ENCODE measurements around the gene PRPH2. TPM values are rescaled to one million over a fixed set of nuclear protein-coding genes. Genes with fewer than 3 reads are reported as not detected.

Gene PRPH2
- polyA plus RNA-seq, 1 donor from 2014 or later = not detected

GRCh38 chr6:42664718-42665117 lies 57.7 kb downstream of the PRPH2 start:
- no peaks in the 10 kb centered on the region for H4K20me1 ChIP-seq (ENCODE audit: insufficient read depth)
- H3K27me3 ChIP-seq (ENCODE audit: insufficient read depth, low read depth, low read length) = no peaks in the 10 kb centered on the region
- H3K9me2 ChIP-seq (ENCODE audit: insufficient read depth, low read length) = no peaks in the 10 kb centered on the region
- TF ChIP-seq EZH2 (IDR thresholded peaks at IDR 0.05; ENCODE audit: borderline replicate concordance, insufficient read depth, low read length, poor library complexity, severe bottlenecking) (no peak), CTCF (IDR thresholded peaks at IDR 0.05; ENCODE audit: poor library complexity, severe bottlenecking) (no peak)
- no peaks in the 10 kb centered on the region for H3F3A ChIP-seq (ENCODE audit: insufficient read depth, low read length, poor library complexity, severe bottlenecking)
- H3K79me2 ChIP-seq (replicated peaks; ENCODE audit: insufficient read depth, low read length) = no peaks in the 10 kb centered on the region
- no peak overlapping the region for H3K9ac ChIP-seq (ENCODE audit: low read length)
- no peak overlapping the region for H3K4me3 ChIP-seq (ENCODE audit: low read length)
- H2AFZ ChIP-seq (ENCODE audit: low read depth, low read length) = no peak overlapping the region
- no peak overlapping the region for H3K27ac ChIP-seq (ENCODE audit: low read length)
- peaks cover 9% of the 10 kb centered on the region for H3K36me3 ChIP-seq (ENCODE audit: insufficient read depth, low read length)
- no peak overlapping the region for H3K4me2 ChIP-seq (ENCODE audit: low read length)
- H3K9me3 ChIP-seq (ENCODE audit: low read length) = no peaks in the 10 kb centered on the region

- Histone ChIP-seq H3K4me3 (ENCODE audit: low read length) (no peak overlapping the region), H2AFZ (ENCODE audit: low read depth, low read length) (no peak overlapping the region), H3K9me2 (ENCODE audit: insufficient read depth, low read length) (no peaks in the 10 kb centered on the region), H3F3A (ENCODE audit: insufficient read depth, low read length, poor library complexity, severe bottlenecking) (no peaks in the 10 kb centered on the region), H4K20me1 (ENCODE audit: insufficient read depth) (no peaks in the 10 kb centered on the region), H3K79me2 (replicated peaks; ENCODE audit: insufficient read depth, low read length) (no peaks in the 10 kb centered on the region), H3K9me3 (ENCODE audit: low read length) (no peaks in the 10 kb centered on the region), H3K4me2 (ENCODE audit: low read length) (no peak overlapping the region), H3K9ac (ENCODE audit: low read length) (no peak overlapping the region), H3K27ac (ENCODE audit: low read length) (no peak overlapping the region), H3K27me3 (ENCODE audit: insufficient read depth, low read depth, low read length) (no peaks in the 10 kb centered on the region), H3K36me3 (ENCODE audit: insufficient read depth, low read length) (peaks cover 19% of the 10 kb centered on the region)
- no peak for TF ChIP-seq MXI1 (conservative IDR thresholded peaks at IDR 0.05; ENCODE audit: poor library complexity, severe bottlenecking)
- no peak for TF ChIP-seq EZH2 (IDR thresholded peaks at IDR 0.05; ENCODE audit: borderline replicate concordance, insufficient read depth, low read length, poor library complexity, severe bottlenecking)
- TF ChIP-seq SMC3 (conservative IDR thresholded peaks at IDR 0.05; ENCODE audit: poor library complexity) = peak; percentile 95
- TF ChIP-seq TAF1 (IDR thresholded peaks at IDR 0.05; ENCODE audit: low read depth) = no peak
- TF ChIP-seq CTCF (IDR thresholded peaks at IDR 0.05; ENCODE audit: poor library complexity, severe bottlenecking) = peak; percentile 92
- TF ChIP-seq POLR2AphosphoS5 (IDR thresholded peaks at IDR 0.05) = no peak
- peak; percentile 96 for TF ChIP-seq RAD21 (conservative IDR thresholded peaks at IDR 0.05)
Measured at GRCh38 chr6:42661540-42662153, 60.8 kb downstream of the PRPH2 start.

- Histone ChIP-seq H3K9ac (ENCODE audit: low read length) (no peak overlapping the region), H3K4me3 (ENCODE audit: low read length) (no peak overlapping the region), H3F3A (ENCODE audit: insufficient read depth, low read length, poor library complexity, severe bottlenecking) (no peaks in the 10 kb centered on the region), H3K27ac (ENCODE audit: low read length) (no peak overlapping the region), H3K4me2 (ENCODE audit: low read length) (no peak overlapping the region), H3K9me2 (ENCODE audit: insufficient read depth, low read length) (no peaks in the 10 kb centered on the region), H2AFZ (ENCODE audit: low read depth, low read length) (no peak overlapping the region), H3K27me3 (ENCODE audit: insufficient read depth, low read depth, low read length) (no peaks in the 10 kb centered on the region), H3K79me2 (replicated peaks; ENCODE audit: insufficient read depth, low read length) (no peaks in the 10 kb centered on the region), H3K36me3 (ENCODE audit: insufficient read depth, low read length) (peaks cover 10% of the 10 kb centered on the region), H3K9me3 (ENCODE audit: low read length) (no peaks in the 10 kb centered on the region), H4K20me1 (ENCODE audit: insufficient read depth) (no peaks in the 10 kb centered on the region)
- TF ChIP-seq MXI1 (conservative IDR thresholded peaks at IDR 0.05; ENCODE audit: poor library complexity, severe bottlenecking) = no peak
- no peak for TF ChIP-seq POLR2AphosphoS5 (IDR thresholded peaks at IDR 0.05)
Measured at GRCh38 chr6:42659806-42660205, 62.6 kb downstream of the PRPH2 start.
